ENCODE measurements around the gene ME1.

- no peak for TF ChIP-seq POLR2AphosphoS5 (IDR thresholded peaks at IDR 0.05)
- no peak for TF ChIP-seq CTCF (IDR thresholded peaks at IDR 0.05)
- TF ChIP-seq POLR2A (IDR thresholded peaks at IDR 0.05) = no peak
These were observed 19.1 kb downstream of the ME1 start for GRCh38 chr6:83411731-83412130.

All from prostate gland (tissue), 2 donors.